Vagina (tissue), 2 donors: ENCODE data around the gene USP34. TPM values are rescaled to one million over a fixed set of nuclear protein-coding genes. Genes with fewer than 3 reads are reported as not detected.
"Not testable (repeated sequence)": the region's sequence is repeated elsewhere in the genome, so short reads cannot be mapped to it uniquely, and the experiment has no call there.

Experiments used
- DNase-seq, 2 donors: peaks; one replicate each; pipeline ENCODE4 v3.0.0-alpha.2; 2017; ENCODE audit errors: extremely low spot score in 2 of 2
- H3K27ac ChIP-seq: fragments of 200-600 bp; sonication (generic); one replicate; pipeline ENCODE4 v1.5.1; 2019
- H3K27me3 ChIP-seq: fragments of 200-600 bp; sonication (generic); one replicate; pipeline ENCODE4 v1.5.1; 2019
- H3K36me3 ChIP-seq, 2 donors: fragments of 200-600 bp; sonication (generic); one replicate each; pipeline ENCODE4 v1.5.1; 2017 to 2019
- H3K4me1 ChIP-seq: fragments of 200-600 bp; sonication (generic); one replicate; pipeline ENCODE4 v1.5.1; 2019
- H3K4me3 ChIP-seq, 2 donors: fragments of 200-600 bp; sonication (generic); 1 replicate in 1 of 2; 2 replicates in 1 of 2; pipeline ENCODE4 v1.5.1; 2016 to 2019
- H3K9me3 ChIP-seq: fragments of 200-600 bp; sonication (generic); one replicate; pipeline ENCODE4 v1.5.1; 2019
- CTCF ChIP-seq, 3 experiments: fragments of 450-650 bp in 2 of 3; fragments of 200-600 bp in 1 of 3; sonication (generic) in 1 of 3; IDR thresholded peaks; one replicate each; pipeline ENCODE4 v1.5.1; 2017 to 2019; ENCODE audit warnings: antibody characterized with exemption in 3 of 3, mild to moderate bottlenecking in 2 of 3, moderate library complexity in 2 of 3
- POLR2A ChIP-seq, 2 donors: fragments of 450-650 bp; IDR thresholded peaks; one replicate each; pipeline ENCODE4 v1.6.1; 2017; ENCODE audit warnings: antibody characterized with exemption in 2 of 2, mild to moderate bottlenecking in 2 of 2, moderate library complexity in 2 of 2
- POLR2AphosphoS5 ChIP-seq, 2 donors: sonication (generic); formaldehyde crosslinking; IDR thresholded peaks; one replicate each; pipeline ENCODE4 v1.9.0; 2017; ENCODE audit warnings: antibody characterized with exemption in 2 of 2, mild to moderate bottlenecking in 2 of 2, low read depth in 1 of 2; ENCODE audit not compliant: insufficient read depth in 1 of 2
- intact Hi-C: fragments of 100-400 bp; cut with DNase I; formaldehyde crosslinking; loops from one replicate; pipeline ENCODE4 v1.15.1; 2023
- total RNA-seq: library from RNA; depleted of rRNA; stranded (reverse); fragments of >200 nt; gene quantifications from one replicate; pipeline ENCODE4 v1.2.3, GENCODE V29; 2016

The USP34 gene
- total RNA-seq, 1 donor from 2014 or later: 117 TPM

DNA sequence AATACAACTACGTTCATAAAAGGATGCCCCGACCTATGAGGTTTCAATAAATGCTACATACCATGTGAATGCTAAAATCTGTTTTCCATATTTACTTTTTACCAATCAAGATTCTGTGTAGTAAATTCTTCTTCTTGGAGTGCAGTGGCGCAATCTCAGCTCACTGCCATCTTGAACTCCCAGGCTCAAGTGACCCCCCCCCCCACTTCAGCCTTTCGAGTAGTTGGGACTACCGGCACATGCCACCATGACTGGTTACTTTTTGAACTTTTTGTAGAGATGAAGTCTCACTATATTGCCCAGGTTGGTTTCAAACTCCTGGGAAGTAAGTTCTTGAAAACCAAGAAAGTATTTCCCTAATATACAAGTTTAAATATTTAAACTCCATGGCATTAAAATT is 14.4 kb upstream of the USP34 start:
- Histone ChIP-seq H3K4me1 (no peaks in the 10 kb centered on the region), H3K36me3 (peaks cover 6 to 64% of the 10 kb centered on the region in 2 donors), H3K27me3 (no peaks in the 10 kb centered on the region), H3K27ac (no peak overlapping the region), H3K4me3 (no peak overlapping the region), H3K9me3 (no peaks in the 10 kb centered on the region)
- DNase-seq: no peak
- intact Hi-C loops: no loop called here
- no peak for TF ChIP-seq CTCF (IDR thresholded peaks at IDR 0.05)

GRCh38 chr2:61478086-61478485 is 7.2 kb upstream of the USP34 start:
- TF ChIP-seq CTCF (IDR thresholded peaks at IDR 0.05) (no peak), POLR2A (IDR thresholded peaks at IDR 0.05) (no peak), POLR2AphosphoS5 (IDR thresholded peaks at IDR 0.05; ENCODE audit: insufficient read depth in 1 of 2, low read depth in 1 of 2) (no peak)
- no peaks in the 10 kb centered on the region for H3K4me1 ChIP-seq
- peaks cover 3 to 31% of the 10 kb centered on the region in 2 donors for H3K36me3 ChIP-seq
- DNase-seq: no peak
- intact Hi-C loops: loop anchor here (10.0 kb wide), 1 partner anchor 287 kb away; no protein-coding TSS in a partner anchor
- H3K9me3 ChIP-seq: no peaks in the 10 kb centered on the region
- H3K4me3 ChIP-seq: no peak overlapping the region
- H3K27ac ChIP-seq: no peak overlapping the region
- H3K27me3 ChIP-seq: no peaks in the 10 kb centered on the region

GRCh38 chr2:61476929-61477589 is 6.2 kb upstream of the USP34 start:
- H3K36me3 ChIP-seq: peaks cover 0 to 21% of the 10 kb centered on the region in 2 donors
- intact Hi-C loops: loop anchor here (10.0 kb wide), 1 partner anchor 288 kb away; no protein-coding TSS in a partner anchor

DNA sequence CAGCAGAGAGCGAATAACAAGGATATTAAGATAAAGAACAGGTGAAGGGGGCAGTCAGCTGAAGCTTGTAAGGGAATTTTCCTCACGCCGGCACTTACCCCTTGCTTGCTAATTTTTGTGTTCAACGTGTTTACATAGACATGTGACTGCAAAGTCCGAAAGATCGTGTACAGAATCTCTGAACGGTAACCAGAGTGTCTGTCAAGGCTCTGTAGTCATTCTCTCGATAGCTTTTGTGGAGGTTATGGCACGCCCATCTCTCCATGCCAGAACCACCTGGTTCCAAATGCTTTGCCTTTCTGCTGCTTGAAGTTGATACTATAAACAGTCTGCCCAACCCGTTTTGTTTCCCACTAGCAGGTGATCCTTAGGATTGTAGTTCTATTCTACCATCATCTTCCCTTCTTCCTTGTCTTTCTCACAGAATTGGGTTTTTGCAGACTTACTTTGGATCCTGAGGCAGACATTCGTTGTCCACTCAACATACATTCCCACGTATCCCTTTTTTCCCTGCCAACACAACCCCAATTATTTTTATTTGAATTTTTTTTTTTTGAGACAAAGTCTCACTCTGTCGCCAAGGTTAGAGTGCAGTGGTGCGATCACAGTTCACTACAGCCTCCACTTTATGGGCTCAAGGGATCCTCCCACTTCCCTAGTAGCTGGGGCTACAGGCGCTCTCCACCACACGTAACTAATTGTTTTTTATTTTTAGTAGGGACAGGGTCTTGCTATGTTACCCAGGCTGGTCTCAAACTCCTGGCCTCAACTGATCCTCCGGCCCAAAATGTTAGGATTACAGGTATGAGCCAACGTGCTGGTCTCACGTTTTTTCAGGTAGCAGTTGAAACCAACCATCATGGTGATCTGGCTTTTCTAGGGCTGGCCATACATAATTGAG is 1.3 kb upstream of the USP34 start:
- Histone ChIP-seq H3K36me3 (no peaks in the 10 kb centered on the region), H3K27ac (peak overlapping the region; percentile 99), H3K27me3 (no peaks in the 10 kb centered on the region), H3K9me3 (no peaks in the 10 kb centered on the region), H3K4me3 (peak overlapping the region; percentile 88 to 96), H3K4me1 (peaks cover 26% of the 10 kb centered on the region)
- DNase-seq: no peak
- intact Hi-C loops: loop anchor here (5.0 to 10.0 kb wide), 2 partner anchors 65 to 293 kb away; partner anchors contain the start of gene XPO1
- TF ChIP-seq CTCF (IDR thresholded peaks at IDR 0.05): no peak
- no peak for TF ChIP-seq POLR2AphosphoS5 (IDR thresholded peaks at IDR 0.05; ENCODE audit: insufficient read depth in 1 of 2, low read depth in 1 of 2)
- TF ChIP-seq POLR2A (IDR thresholded peaks at IDR 0.05): no peak

More at GRCh38 chr2:61476929-61477589, 6.2 kb upstream of the USP34 start:
- not testable (repeated sequence) for H3K4me3 ChIP-seq, H3K27me3 ChIP-seq, DNase-seq, H3K27ac ChIP-seq, H3K4me1 ChIP-seq, H3K9me3 ChIP-seq

DNA sequence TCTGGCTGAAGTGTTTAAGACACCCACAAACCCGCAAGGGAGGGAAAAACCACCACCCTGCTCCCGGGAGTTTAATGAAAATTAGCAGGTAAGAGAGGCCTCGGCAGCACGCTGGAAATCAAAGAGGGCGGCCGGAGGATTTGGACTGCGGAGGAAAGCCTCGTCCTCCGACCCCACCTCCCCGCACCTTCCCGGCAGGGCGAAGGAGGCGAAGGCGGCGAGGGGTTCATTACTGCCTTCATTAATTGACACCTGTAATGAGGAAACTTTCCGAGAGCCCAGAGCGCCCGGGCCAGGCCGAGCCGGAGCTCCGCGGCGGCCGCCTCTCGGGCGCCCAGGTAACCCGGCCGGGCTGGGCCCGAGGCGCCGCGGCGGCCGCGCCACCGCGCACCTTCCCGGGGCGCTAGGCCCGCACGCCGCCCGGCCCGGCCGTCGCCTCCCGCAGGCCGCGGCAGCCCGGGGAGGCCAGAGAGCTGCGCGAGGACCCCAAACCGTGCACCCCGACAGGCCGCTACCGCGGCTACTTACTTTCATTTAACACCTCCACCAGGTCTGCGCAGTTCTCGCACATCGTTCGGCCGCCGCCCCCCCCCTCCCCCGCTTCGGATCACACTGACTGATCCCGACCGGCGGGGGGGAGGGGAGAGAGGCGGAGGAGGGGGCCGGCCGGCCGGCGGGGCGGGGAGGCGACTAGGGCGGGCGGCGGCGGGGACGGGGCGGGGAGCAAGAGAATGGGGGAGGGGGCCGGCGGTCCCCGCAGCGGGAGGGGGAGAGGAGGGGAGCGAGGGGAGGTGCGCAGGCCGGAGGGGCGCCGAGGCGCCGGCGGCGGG is 550 bp downstream of the USP34 start:
- intact Hi-C loops: loop anchor here (5.0 to 10.0 kb wide), 2 partner anchors 67 to 294 kb away; partner anchors contain the start of gene XPO1
- peak overlapping the region; percentile 88 to 96 for H3K4me3 ChIP-seq
- H3K27ac ChIP-seq: peak overlapping the region; percentile 99
- H3K9me3 ChIP-seq: no peaks in the 10 kb centered on the region
- no peak for TF ChIP-seq POLR2A (IDR thresholded peaks at IDR 0.05)
- peaks cover 39% of the 10 kb centered on the region for H3K4me1 ChIP-seq
- H3K27me3 ChIP-seq: no peaks in the 10 kb centered on the region
- peak in 1 of 2 donors; percentile 89 for DNase-seq
- no peaks in the 10 kb centered on the region for H3K36me3 ChIP-seq
